Activated T-helper 1 cell treated with anti-CD3 and anti-CD28 coated beads, Interleukin-12 subunit alpha, Interleukin-12 subunit beta, Interleukin-2, Interleukin-4 antibody, amounts not matched to agents 30 ng/mL and 10 ng/mL and 1 ng/mL, durations not matched to agents 14 hours and 24 hours and 36 hours (primary cell): Measurements from ENCODE around the gene KAT5. TPM values are rescaled to one million over a fixed set of nuclear protein-coding genes. Genes with fewer than 3 reads are reported as not detected.

ENCODE experiments used
- total RNA-seq: library from RNA; stranded (reverse); gene quantifications from 2 replicates; pipeline ENCODE4 v1.2.3, GENCODE V29; 2022

KAT5 gene
- total RNA-seq, 1 donor from 2014 or later = 68.1 TPM

Other genes with a start within 250 kb of the KAT5 start
- 5,323 and 5,421 TPM in 2 replicates for gene MALAT1, start 213.2 kb upstream of the KAT5 start, total RNA-seq
- gene SCYL1, start 187.2 kb upstream of the KAT5 start, total RNA-seq = 103 and 109 TPM in 2 replicates
- 97.9 and 103 TPM in 2 replicates for gene LTBP3, start 153.9 kb upstream of the KAT5 start, total RNA-seq
- 94.6 and 96.9 TPM in 2 replicates for gene ZNRD2, start 141.8 kb upstream of the KAT5 start, total RNA-seq
- 50.4 and 50.6 TPM in 2 replicates for gene FAM89B, start 139.7 kb upstream of the KAT5 start, total RNA-seq
- gene EHBP1L1, start 136.2 kb upstream of the KAT5 start, total RNA-seq = 168 and 178 TPM in 2 replicates
- 1.6 and 2.0 TPM in 2 replicates for gene KCNK7, start 116.5 kb upstream of the KAT5 start, total RNA-seq
- gene MAP3K11, start 98.0 kb upstream of the KAT5 start, total RNA-seq = 103 and 106 TPM in 2 replicates
- gene PCNX3, start 96.5 kb upstream of the KAT5 start, total RNA-seq = 55.0 and 55.2 TPM in 2 replicates
- gene SIPA1, start 74.2 kb upstream of the KAT5 start, total RNA-seq = 117 and 130 TPM in 2 replicates
- 102 and 104 TPM in 2 replicates for gene RELA, start 49.3 kb upstream of the KAT5 start, total RNA-seq
- 87.6 and 89.0 TPM in 2 replicates for gene RNASEH2C, start 8.5 kb downstream of the KAT5 start, total RNA-seq
- 17.4 and 19.2 TPM in 2 replicates for gene AP5B1, start 68.7 kb downstream of the KAT5 start, total RNA-seq
- gene OVOL1, start 74.8 kb downstream of the KAT5 start, total RNA-seq = 0.10 and 0.36 TPM in 2 replicates
- gene SNX32, start 121.7 kb downstream of the KAT5 start, total RNA-seq = 1.6 and 1.9 TPM in 2 replicates
- gene CFL1, start 145.9 kb downstream of the KAT5 start, total RNA-seq = 1,020 and 1,061 TPM in 2 replicates
- 77.7 and 79.6 TPM in 2 replicates for gene MUS81, start 148.2 kb downstream of the KAT5 start, total RNA-seq
- 6.5 and 7.9 TPM in 2 replicates for gene EFEMP2, start 160.5 kb downstream of the KAT5 start, total RNA-seq
- 5.7 and 7.4 TPM in 2 replicates for gene CTSW, start 167.6 kb downstream of the KAT5 start, total RNA-seq
- 86.8 and 93.2 TPM in 2 replicates for gene FIBP, start 176.2 kb downstream of the KAT5 start, total RNA-seq
- 66.7 and 70.8 TPM in 2 replicates for gene CCDC85B, start 178.4 kb downstream of the KAT5 start, total RNA-seq
- gene FOSL1, start 188.1 kb downstream of the KAT5 start, total RNA-seq = 31.7 and 33.5 TPM in 2 replicates
- 18.5 and 21.4 TPM in 2 replicates for gene C11orf68, start 206.8 kb downstream of the KAT5 start, total RNA-seq
- 119 and 129 TPM in 2 replicates for gene DRAP1, start 207.2 kb downstream of the KAT5 start, total RNA-seq
- not detected in 2 replicates for gene TSGA10IP, start 233.2 kb downstream of the KAT5 start, total RNA-seq
- 110 TPM in 2 replicates for gene SART1, start 249.5 kb downstream of the KAT5 start, total RNA-seq